SH-SY5Y (cell line): ENCODE results near the gene IGFBP5.

Source experiments
- GATA2 ChIP-seq: IDR thresholded peaks from 2 replicates; pipeline ENCODE4 v1.6.1; 2011; ENCODE audit warnings: mild to moderate bottlenecking, low read depth, low read length
- GATA3 ChIP-seq: IDR thresholded peaks from 2 replicates; pipeline ENCODE4 v1.6.1; 2011; ENCODE audit warnings: low read depth, mild to moderate bottlenecking, low read length, moderate library complexity

DNA sequence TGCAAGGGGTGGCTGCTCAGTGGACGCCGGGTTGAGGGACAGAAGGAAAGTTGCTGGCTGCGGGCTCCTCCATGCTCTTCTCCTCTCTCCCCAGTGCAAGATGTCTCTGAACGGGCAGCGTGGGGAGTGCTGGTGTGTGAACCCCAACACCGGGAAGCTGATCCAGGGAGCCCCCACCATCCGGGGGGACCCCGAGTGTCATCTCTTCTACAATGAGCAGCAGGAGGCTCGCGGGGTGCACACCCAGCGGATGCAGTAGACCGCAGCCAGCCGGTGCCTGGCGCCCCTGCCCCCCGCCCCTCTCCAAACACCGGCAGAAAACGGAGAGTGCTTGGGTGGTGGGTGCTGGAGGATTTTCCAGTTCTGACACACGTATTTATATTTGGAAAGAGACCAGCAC, 31.5 kb downstream of the IGFBP5 start:
- no peak for TF ChIP-seq GATA3
- TF ChIP-seq GATA2: no peak
